GM18868 (cell line): ENCODE measurements around the gene HECTD1.
"Not testable (repeated sequence)": the region's sequence is repeated elsewhere in the genome, so short reads cannot be mapped to it uniquely, and the experiment has no call there.

Source experiments
- ATAC-seq: cut with Tn5 transposase; IDR thresholded peaks from one replicate; pipeline ENCODE4 v1.9.1; 2021; ENCODE audit warnings: mild to moderate bottlenecking, moderate library complexity; ENCODE audit not compliant: unreplicated experiment

The HECTD1 gene

DNA sequence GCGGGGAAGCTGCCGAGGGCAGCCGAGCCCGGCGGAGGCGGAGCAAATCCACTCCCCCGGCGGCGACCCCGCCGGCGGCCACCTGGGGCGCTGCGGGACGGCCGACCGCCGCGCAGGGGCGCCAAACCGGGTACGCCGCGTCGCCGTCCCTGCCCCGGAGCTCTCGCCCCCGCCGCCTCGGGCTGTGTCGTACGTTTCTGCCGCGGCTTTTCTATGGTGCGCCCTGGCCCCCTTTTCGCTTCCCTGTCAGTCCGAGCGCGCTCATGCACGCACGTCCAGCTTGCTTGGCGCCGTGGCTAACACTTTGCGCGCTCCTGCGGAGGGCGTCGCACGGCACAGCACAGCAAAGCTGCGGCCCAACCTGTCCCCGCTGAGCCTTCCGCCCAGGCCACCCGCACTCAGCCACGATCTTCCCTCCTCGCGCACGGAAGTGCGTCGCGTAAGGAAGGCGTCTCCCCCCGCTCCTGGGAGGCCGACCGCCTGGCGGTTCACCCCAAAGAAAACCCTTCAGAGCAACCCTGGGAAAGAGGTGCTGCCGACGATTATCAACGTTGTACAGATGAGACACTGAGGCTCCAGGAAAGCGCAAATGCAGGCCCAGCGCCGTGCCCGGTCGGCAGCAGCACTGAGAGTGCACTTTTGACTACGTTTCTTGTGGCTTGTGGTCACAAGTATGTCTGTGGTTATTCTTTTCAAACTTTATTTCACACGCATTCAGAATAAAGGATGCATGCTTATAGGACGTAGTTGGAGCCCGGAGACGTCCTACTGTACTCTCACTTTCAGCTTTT, at the start of gene HECTD1:
TSS of gene HECTD1 (minus strand) at position 39 of the 791 bp plus-strand sequence. CDS start 1,857 bp downstream, outside the sequence.
- peak; percentile 73 for ATAC-seq

DNA sequence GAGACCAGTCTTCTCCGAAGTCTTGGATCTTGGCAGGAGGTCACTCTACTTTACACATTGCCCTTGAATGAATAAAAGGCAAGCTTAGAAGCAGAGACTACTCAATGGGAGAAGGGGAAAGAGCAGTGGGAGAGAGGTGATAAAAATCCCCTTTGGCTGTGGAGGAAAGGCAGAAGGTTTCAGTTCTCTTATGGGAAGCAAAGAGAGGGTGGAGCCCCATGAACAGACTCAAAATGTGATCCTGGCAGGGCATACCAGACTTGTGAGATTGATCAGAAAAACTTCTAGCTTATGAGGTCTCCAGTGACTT, 49.6 kb upstream of the HECTD1 start:
- no peak for ATAC-seq

DNA sequence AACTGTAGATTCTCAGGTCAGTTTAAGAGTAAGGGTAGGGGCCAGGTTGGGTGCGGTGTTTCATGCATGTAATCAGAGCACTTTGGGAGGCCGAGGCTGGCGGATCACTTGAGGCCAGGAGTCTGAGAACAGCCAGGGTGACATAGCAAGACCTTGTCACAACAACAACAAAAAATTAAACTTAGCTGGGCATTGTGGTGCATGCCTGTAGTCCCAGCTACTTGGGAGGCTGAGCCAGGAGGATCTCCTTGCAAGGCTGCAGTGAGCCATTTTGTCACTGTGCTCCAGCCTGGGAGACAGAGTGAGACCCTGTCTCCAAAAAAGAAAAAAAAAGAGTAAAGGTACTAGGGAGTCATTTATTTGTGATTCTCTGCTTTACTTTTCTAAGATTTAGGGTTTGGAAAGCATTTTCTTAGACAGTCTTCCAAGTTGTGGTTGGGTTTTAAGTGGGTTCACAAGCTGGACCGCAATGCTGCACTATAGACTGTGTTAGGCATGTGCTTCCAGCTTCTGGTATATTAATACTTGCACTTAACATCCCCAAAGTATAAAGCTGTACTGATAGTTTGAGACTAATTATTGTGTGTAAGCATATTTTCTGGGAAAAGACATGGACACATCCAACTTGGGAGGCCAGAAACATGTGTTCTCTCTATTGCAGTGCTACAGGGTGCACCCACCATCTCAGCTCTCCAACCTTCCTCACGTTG, 49.1 kb upstream of the HECTD1 start:
- ATAC-seq: no peak

DNA sequence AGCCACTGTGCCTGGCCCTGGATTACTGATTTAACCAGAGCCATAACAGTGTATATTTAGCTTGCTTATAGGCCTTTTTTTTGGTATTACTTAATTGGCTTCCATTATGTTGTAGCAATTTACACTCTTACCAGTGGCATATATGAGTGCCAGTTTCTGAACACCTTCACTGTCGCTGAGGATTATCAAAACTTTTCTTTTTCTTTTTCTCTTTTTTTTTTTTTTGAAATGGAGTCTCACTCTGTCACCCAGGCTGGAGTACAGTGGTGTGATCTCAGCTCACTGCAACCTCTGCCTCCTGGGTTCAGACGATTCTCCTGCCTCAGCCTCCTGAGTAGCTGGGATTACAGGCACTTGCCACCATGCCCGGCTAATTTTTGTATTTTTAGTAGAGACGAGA, 48.3 kb upstream of the HECTD1 start:
- ATAC-seq: not testable (repeated sequence)

DNA sequence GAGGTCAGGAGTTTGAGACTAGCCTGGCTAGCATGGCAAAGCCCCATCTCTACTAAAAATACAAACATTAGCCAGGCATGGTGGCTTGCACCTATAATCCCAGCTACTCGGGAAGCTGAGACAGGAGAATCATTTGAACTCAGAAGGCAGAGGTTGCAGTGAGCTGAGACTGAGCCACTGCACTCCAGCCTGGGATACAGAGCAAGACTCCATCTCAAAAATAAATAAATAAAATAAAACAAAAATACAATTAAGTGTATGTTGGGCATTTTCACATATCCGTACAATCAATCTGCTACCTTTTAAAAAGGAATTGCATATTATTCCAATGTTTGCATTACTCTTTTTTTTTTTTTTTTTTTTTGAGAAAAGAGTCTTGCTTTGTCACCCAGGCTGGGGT, 47.7 kb upstream of the HECTD1 start:
- no peak for ATAC-seq

DNA sequence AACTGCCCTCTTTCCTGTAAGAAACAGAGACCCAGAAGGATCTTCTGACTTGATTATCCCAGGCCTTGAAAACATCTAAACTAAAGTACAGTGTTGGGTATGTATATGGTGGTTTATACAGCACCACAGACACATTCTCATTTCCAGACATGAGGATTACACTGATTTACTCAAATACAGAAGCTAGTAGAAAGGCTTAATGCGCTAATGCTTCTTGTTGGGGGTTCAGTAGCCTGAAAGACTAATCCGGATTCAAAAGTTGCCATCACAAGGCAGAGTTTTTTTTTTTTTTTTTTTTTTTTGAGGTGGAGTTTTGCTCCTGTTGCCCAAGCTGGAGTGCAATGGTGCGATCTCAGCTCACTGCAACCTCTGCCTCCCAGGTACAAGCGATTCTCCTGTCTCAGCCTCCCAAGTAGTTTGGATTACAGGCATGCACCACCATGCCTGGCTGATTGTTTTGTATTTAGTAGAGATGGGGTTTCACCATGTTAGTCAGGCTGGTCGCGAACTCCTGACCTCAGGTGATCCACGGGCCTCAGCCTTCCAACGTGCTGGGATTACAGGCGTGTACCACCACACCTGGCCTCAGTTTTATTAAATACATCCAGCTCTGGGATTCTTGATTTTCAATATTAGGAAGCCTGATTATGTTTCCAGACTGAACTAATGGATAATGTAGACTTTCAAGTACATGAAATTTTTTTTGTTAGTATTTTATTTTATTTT, 46.3 kb upstream of the HECTD1 start:
- ATAC-seq: no peak

DNA sequence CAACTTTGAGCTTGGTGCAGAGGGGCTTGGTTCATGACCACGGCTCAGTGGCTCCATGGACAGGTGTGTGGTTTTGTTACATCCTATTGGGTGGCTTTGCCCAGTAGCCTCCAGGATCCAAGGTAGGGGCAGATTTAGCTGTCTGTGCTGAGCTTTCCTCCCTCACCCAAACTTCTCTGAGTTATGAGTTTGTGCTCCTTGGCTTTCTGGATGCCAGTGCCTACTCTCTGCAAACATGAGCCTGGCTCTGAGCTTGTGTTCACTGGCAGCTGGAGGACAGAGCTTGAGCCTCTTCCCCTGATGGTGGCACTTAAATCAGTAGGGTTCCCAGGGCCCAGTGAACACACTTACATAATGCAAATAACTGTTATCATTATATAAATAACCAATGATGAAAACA, 45.3 kb upstream of the HECTD1 start:
- ATAC-seq: no peak

DNA sequence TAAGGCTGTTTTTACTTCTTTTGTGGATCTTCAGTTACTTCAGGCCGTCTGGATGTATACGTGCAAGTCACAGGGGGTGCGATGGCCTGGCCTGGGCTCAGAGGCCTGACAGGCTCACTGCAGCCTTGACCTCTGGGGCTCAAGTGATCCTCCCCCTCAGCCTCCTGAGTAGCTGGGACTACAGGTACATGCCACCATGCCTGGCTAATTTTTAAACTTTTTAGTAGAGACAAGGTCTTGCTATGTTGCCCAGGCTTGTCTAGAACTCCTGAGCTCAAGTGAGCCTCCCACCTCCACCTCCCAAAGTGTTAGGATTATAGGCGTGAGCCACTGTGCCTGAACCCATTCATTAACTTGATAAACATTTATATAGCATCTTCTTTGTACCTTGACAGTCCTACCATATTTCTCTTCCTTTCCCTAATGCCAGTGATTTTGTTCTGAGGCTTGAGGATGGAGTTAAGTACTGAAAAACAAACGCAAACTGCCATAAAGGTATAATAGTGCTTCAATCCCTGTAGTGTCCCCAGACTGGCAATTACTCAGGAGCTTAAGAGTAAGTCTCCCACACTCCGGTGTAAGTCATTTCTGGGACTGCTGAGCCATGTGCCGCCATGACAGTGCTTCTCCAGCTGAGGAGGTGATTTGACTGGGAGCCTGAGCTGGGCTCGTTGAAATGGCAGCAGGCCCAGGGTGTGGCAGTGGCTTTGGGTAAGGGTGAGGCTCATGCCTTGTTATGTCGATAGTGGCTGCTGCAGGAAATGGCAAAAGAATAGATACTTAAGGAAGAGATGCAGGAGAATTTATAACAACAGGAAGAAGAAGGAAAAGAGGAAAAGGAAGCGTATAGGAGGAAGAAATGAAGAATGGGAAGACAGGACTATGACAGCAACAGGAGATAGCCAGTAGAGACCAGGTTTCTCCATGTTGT, 43.7 kb upstream of the HECTD1 start:
- ATAC-seq: no peak

DNA sequence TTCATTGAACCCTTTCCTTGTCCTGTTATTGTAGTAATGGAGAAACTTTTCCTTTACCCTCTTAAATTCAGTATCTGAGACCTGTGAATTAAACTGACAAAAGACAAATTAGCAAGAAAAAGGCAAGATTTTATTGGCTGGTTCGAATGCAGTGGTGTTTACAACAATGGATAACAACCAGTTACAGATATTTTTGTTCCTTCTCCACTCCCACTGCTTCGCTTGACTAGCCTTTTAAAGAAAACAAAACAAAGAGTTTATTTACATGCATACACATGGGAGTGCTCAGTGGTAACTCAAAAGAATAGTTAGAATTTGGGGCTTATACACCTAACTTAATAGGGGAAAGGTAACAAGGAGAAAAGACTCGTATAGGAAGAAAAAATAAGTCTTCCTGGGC, 37.0 kb upstream of the HECTD1 start:
- no peak for ATAC-seq

DNA sequence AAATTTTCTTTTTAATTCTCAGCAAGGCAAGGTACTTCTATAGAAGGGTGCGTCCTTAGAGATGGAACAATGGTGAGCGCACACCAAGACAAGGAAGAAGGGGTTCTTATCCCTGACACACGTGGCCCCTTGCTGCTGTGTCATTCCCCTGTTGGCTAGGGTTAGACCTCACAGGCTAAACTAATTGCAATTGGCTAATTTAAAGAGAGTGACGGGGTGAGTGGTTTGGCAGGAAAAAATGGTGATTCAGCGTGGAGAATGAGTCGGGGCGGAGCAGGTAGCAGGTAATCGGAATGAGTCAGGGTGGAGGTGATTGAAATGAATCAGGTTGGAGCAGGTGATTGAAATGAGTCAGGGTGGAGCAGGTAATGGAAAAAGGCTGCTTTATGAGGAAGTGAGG, 36.3 kb upstream of the HECTD1 start:
- ATAC-seq: no peak

DNA sequence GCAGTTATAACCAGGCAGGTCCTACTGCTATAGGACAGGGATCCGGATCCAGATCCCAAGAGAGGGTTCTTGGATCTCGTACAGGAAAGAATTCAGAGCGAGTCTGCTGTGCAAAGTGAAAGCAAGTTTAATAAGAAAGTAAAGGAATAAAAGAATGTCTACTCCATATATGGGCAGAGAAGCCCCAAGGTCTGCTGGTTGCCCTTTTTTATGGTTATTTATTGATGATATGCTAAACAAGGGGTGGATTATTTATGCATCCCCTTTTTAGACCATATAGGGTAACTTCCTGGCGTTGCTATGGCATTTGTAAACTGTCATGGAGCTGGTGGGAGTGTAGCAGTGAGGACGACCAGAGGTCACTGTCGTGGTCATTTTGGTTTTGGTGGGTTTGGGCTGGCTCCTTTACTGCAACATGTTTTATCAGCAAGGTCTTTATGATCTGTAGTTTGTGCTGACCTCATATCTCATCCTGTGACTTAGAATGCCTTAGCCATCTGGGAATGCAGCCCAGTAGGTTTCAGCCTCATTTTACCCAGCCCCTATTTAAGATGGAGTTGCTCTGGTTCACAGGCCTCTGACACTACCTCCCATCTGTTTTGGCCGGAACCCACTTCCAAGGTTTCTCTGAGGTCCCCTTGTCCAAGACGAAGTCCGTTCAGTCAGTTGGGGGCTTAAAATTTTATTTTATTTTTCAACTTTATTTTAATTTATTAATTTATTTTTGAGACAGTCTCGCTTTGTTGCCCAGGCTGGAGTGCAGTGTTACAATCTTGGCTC, 34.8 kb upstream of the HECTD1 start:
- ATAC-seq: not testable (repeated sequence)

DNA sequence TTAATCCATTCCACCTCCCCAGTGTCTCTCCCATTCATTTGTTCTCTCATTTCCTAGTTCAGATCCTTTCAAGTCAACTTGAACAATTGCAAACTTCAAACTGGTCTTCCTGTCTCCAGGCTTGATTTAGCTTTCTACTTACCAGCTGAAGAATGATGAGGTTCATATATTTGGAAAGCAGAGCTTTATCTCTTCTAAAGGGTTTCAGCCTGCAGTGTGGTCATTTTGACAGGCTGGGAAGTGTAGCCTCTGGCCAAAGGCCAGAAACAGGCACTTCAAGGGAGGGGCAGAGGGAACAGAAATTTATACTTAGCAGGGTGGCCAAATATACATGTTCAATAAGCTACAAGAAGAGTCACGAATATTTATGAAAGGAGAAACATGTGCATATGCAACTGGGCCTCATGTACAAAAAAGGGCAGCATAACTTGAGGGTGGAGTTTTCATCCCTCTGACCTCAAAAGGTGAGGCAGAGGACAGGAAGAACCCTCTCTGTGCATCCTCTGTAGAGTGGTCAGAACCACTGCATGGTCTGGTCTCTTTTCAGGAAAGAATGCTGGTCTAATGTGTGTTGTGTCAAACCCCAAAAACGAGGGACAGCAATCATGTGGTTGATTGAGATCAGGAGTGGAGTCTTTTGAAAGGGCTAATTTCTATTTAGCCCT, 34.0 kb upstream of the HECTD1 start:
- ATAC-seq: no peak

DNA sequence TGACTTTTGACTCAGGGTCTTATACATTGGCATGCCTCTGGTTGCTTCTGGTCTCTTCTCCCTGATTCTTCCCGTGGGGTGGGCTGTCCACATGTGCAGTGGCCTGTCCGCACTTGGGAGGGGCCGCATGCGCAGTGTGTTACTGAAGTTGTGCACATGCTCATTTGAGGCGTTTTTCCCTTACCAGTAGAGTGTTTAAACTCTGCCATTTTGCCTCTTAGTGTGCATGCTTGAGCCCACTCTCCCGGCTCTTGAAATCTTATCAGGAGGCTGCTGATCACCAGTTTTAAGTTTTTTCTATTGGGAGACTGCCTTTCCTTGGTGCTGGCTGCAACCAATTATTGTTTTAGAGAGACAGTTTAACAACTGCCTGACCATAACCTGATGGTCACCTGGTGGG, 32.1 kb upstream of the HECTD1 start:
- ATAC-seq: no peak

DNA sequence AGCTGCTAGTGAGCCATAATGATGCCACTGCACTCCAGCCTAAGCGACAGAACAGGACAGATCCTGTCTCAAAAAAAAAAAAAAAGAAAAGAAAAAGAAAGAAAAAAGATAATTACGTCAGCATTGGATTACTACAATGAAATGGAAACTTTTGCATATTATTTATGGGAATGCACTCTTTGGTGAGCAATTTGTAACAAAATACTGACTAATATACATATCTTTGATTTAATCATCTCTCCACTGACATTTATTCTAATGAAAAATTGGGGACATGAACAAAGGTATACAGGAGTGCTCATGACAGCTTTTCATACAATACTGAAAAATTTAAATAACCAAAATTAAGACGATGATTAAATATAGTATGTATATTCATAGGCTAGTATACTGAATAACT, 27.9 kb upstream of the HECTD1 start:
- no peak for ATAC-seq

DNA sequence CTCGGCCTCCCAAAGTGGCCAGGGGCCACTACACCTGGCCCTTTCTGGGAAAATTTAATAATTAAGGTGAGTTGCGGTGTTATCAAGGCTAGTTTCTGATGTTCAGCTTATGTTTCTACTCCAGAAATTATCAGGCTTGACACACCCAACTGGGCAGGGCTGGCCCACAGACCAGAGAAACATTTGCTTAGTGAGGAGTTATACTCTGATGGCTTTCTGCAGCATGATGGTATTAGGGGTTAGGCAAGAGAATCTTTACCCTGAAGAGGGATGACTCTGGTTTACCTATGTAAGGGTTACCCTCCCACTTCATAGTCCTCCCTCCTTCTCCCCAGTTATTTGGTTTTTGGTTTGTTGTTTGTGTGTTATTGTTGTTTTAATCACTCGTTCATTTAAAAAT, 24.5 kb upstream of the HECTD1 start:
- ATAC-seq: no peak

DNA sequence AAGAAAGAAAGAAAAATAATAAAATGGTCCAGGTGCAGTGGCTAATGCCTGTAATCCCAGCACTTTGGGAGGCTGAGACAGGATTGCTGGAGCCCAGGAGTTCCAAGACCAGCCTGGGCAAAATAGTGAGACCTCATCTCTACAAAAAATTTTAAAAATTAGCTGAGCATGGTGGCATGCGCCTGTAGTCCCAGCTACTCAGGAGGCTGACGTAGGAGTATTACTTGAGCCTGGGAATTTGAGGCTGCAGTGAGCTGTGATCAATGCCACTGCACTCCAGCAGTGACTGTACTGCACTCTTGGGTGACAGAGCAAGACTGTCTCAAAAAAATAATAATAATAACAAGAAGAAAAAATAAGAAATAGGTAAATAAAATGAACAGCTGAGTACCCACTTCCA, 23.7 kb upstream of the HECTD1 start:
- not testable (repeated sequence) for ATAC-seq

DNA sequence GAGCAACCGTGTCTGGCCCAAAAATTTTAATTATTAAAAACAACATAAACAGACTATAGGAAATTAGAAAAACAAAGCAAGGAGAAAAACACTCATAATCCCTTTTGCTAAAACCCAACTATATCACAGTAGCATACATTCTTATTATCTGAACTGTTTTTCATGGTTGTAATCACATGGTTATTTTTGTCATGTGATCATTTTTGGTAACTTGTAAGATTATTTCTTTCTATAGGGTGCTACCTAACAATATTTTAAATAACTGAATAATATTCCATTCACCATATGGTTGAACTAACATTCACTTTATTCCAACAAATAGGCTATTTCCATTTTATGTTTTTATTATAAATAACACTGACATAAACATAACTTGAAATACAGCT, 23.0 kb upstream of the HECTD1 start:
- ATAC-seq: no peak

DNA sequence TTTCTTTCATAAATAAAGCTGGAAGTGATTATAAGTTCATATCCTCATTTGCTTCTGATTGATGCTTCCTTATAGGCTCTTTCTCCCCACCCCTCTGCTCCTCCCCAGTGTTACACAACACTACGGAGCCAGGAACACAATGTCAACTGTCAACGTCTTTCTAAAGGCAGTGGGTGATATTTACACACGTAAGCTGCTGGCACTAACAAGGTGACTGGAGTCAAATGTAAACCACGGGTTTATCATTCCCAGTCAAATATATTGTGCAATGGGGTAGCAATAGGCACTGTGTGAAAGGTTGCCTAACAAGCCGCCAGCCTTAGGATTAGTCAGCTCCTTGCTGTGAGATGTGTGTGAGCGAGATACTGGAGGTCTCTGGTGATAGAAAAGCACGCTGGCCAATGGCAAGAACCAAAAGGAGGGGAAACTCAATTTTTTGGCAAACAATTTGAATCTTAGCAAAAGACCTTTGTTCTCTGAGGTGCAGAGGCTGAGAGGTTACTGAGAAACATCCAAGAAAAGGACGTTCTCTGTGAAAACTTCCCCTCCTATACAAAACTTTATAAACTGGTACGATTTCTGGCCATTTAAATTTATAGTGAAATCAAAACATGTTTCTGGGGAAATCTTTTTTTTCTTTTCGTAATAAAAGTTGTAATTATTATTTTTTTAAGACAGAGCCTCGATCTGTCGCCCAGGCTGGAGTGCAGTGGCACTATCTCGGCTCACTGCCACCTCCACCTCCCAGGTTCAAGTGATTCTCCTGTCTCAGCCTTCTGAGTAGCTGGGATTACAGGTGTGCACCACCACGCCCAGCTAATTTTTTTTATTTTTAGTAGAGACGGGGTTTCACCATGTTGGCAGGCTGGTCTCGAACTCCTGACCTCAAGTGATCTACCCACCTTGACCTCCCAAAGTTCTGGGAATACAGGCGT, 22.3 kb upstream of the HECTD1 start:
- no peak for ATAC-seq

DNA sequence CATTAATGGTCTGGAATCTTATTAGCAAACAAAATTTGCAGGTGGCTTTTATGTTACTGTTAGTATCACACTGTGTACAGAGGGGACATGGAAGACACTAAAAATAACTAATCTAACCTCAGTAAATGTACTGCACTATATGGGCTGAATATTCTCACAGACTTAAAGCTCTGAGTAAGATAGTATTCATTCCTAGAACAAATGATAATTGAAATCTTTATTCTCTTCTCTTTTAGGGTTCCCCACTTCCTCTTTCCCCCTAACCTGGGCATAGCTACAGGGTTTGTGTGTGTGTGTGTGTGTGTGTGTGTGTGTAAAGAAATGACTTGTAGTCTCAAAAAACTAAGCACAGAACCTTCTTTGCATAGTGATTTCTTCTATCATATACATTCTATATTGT, 21.4 kb upstream of the HECTD1 start:
- ATAC-seq: peak; percentile 93
